AG04450 (cell line): ENCODE results near the gene GEMIN8. TPM values are rescaled to one million over a fixed set of nuclear protein-coding genes. Genes with fewer than 3 reads are reported as not detected.

Experiments used
- CTCF ChIA-PET: fragments of 300-600, 350-600 bp; formaldehyde crosslinking; extraction: SDS; loops from one replicate; lab custom pipeline; 2022; ENCODE audit warnings: antibody characterized with exemption, inconsistent platforms; lab: Charles Lee
- POLR2A ChIA-PET: fragments of 350-600 bp; formaldehyde crosslinking; extraction: SDS; loops from one replicate; lab custom pipeline; 2021; ENCODE audit warnings: antibody characterized with exemption, inconsistent platforms; lab: Yijun Ruan, JAX
- DNase-seq: peaks from one replicate; pipeline ENCODE4 v3.0.0-alpha.2; 2011; ENCODE audit warnings: low read depth, low spot score
- H3K27ac ChIP-seq: one replicate; pipeline ENCODE4 v1.5.1; 2012; ENCODE audit warnings: low read depth, low read length, control low read depth
- H3K27me3 ChIP-seq: one replicate; pipeline ENCODE4 v1.6.0; 2012; ENCODE audit warnings: low read length; ENCODE audit not compliant: control insufficient read depth, insufficient read depth
- H3K4me3 ChIP-seq: 2 replicates; pipeline ENCODE4 v1.5.1; 2011; ENCODE audit warnings: mild to moderate bottlenecking, low read depth, low read length, control low read depth
- H3K9me3 ChIP-seq: 2 replicates; pipeline ENCODE4 v1.5.1; 2012; ENCODE audit warnings: low read length; ENCODE audit not compliant: control insufficient read depth, insufficient read depth
- polyA plus RNA-seq: library from polyadenylated mRNA; depleted of rRNA; stranded (reverse); fragments of >200 nt; gene quantifications from 2 replicates; pipeline ENCODE4 v1.2.3, GENCODE V29; 2011
- TF ChIP-seq, protein P1 (sequence below): IDR thresholded peaks from 2 replicates; pipeline ENCODE4 v1.5.1; 2011; ENCODE audit warnings: low read depth, low read length, control low read depth, inconsistent platforms

GEMIN8 gene
- polyA plus RNA-seq, 1 experiment, result 22.1 TPM

DNA sequence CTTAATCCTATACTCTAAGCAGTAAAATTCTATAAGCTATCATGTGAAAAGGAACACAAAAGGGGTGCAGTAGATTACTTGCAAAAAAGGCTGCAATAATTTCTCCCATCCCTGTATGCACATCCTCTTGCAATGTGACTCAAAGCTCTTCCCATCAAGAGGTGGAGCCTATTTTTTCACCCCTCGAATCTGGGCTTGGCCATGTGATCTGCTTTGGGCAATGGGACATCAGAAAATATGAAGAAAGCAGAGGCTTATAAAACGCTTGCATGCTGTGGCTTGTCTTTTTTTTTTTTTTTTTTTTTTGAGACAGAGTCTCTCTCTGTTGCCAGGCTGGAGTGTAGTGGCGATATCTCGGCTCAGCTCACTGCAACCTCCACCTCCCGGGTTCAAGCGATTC, 33.0 kb downstream of the GEMIN8 start:
- ChIA-PET CTCF (no interaction called here), POLR2A (no interaction called here)
- no peak for DNase-seq
- H3K27me3 ChIP-seq, result no peaks in the 10 kb centered on the region
- H3K9me3 ChIP-seq, result no peaks in the 10 kb centered on the region
- H3K4me3 ChIP-seq, result no peak overlapping the region
- no peak overlapping the region for H3K27ac ChIP-seq
- TF ChIP-seq, protein P1, sequence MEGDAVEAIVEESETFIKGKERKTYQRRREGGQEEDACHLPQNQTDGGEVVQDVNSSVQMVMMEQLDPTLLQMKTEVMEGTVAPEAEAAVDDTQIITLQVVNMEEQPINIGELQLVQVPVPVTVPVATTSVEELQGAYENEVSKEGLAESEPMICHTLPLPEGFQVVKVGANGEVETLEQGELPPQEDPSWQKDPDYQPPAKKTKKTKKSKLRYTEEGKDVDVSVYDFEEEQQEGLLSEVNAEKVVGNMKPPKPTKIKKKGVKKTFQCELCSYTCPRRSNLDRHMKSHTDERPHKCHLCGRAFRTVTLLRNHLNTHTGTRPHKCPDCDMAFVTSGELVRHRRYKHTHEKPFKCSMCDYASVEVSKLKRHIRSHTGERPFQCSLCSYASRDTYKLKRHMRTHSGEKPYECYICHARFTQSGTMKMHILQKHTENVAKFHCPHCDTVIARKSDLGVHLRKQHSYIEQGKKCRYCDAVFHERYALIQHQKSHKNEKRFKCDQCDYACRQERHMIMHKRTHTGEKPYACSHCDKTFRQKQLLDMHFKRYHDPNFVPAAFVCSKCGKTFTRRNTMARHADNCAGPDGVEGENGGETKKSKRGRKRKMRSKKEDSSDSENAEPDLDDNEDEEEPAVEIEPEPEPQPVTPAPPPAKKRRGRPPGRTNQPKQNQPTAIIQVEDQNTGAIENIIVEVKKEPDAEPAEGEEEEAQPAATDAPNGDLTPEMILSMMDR, result no peak

DNA sequence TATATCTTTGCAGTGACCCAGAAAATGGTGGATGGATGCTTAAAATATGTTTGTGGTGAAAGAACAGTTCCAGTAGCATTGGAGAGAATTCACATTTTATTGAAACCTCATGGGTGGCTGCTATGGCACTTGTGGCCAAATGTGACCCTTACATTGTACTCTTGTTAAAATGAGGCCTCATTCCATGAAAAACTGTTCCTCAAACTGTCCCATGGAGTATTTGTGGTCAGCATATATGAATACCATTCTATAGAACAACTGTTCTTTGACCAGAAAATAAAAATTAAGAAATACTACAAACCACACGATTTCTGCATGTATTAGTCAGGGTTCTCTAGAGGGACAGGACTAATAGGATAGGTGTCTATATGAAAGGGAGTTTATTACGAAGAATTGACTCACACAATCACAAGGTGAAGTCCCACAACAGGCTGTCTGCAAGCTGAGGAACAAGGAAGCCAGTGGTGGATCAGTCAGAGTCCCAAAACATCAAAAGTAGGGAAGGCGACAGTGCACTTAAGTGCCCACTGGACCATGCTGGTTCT, 35.1 kb downstream of the GEMIN8 start:
- H3K27ac ChIP-seq, result no peak overlapping the region
- no peaks in the 10 kb centered on the region for H3K27me3 ChIP-seq
- POLR2A ChIA-PET, result no interaction called here
- DNase-seq, result no peak
- CTCF ChIA-PET, result no interaction called here
- no peak overlapping the region for H3K4me3 ChIP-seq
- no peaks in the 10 kb centered on the region for H3K9me3 ChIP-seq
- TF ChIP-seq, protein P1, result no peak

DNA sequence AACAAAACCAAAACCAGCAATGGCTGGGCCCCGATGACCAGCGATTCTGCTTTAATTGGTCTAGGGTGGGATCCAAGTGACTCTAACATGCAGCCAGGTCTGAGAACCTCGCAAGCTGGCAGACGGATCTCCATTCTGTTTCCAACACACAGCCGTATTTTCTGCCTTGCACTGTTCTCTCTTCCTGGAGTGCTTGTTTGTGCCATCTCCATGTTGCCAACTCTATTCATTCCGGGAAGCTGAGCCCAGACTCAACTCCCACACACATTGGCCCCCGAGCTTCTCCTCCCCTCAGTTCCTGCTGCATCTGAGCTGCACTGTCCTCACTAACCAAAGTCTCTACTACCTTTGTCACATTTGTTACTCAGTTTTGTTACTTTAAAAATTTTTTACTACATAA, 35.6 kb downstream of the GEMIN8 start:
- POLR2A ChIA-PET, result no interaction called here
- no peak for DNase-seq
- Histone ChIP-seq H3K27ac (no peak overlapping the region), H3K4me3 (no peak overlapping the region), H3K27me3 (no peaks in the 10 kb centered on the region), H3K9me3 (no peaks in the 10 kb centered on the region)
- TF ChIP-seq, protein P1, result no peak
- CTCF ChIA-PET, result no interaction called here

DNA sequence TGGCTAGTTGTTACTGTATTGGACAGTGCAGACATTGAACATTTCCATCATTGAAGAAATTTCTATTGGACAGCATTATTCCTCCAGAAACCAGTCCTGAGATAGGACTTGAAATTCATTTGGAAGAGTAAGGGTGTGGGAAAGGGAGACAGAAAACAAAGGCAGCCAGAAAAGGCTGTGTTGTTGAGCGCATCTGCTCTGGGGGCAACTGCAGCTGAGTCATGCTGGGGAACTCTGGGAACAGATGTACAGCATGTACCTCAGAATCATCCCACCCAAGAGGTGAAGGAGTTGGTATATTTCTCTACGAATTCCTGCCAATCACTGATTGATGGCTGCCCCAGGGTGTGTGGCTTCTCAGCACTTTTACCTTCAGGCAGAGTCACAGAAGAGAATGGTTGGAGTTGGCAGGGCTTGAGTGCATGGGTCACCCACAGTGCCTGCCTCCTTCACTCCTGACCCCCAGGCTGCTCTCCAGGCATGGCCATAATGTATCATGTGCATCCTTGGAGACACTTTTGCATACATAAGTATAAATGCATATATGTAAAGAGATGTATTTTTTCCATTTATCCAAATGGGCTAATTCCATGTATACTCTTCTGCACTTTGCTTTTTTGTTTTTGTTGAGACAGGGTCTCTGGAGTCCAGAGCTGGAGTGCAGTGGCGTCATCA, 39.4 kb downstream of the GEMIN8 start:
- TF ChIP-seq, protein P1, result no peak
- Histone ChIP-seq H3K27ac (no peak overlapping the region), H3K27me3 (no peaks in the 10 kb centered on the region), H3K4me3 (no peak overlapping the region), H3K9me3 (no peaks in the 10 kb centered on the region)
- ChIA-PET CTCF (no interaction called here), POLR2A (no interaction called here)
- DNase-seq, result no peak

DNA sequence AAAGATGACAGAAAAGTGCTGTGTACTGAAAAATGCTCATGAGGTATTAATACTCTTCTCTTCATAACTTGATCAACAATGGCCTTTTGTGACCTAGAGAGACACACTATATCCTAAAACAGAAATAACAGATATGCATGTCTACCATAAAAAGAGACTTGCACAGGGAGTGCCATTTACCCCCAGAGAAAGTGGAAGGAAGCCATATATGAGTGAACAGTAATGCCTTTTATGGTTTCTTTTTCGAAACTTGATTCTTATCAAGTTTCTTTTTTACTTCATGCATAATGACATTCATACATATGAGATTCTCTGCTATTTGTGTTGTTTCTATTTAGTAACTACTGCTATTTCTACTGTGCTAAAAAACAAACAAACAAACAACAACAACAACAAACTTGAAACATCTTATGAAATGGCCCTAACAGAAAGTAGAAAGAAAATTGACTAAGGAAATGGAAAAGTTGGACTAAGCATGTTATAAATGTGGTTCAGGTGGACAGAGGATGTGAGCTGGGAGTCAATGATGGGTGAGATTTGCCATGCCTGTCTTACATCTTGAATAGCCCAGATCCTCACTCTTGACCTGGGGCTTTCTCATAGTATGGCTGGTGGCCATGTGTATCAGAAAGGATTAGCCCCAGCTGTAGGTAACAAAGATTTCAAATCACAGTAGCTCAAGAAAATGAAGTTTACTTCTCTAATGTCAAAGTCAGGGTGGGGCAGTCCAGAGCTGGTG, 43.8 kb downstream of the GEMIN8 start:
- no peaks in the 10 kb centered on the region for H3K9me3 ChIP-seq
- TF ChIP-seq, protein P1, result no peak
- POLR2A ChIA-PET, result no interaction called here

More for the DNA sequence above, 43.8 kb downstream of the GEMIN8 start:
- Histone ChIP-seq H3K4me3 (no peak overlapping the region), H3K27me3 (no peaks in the 10 kb centered on the region), H3K27ac (no peak overlapping the region)
- no peak for DNase-seq
- CTCF ChIA-PET, result no interaction called here
